Endodermal cell (in vitro differentiated cells): Measurements from ENCODE around the gene DOCK4. TPM values are rescaled to one million over a fixed set of nuclear protein-coding genes. Genes with fewer than 3 reads are reported as not detected.

Experiments used
- DNase-seq: peaks from one replicate; pipeline ENCODE4 v3.0.0-alpha.2; 2017
- H3K27ac ChIP-seq: 2 replicates; pipeline ENCODE4 v1.5.1; 2013; ENCODE audit warnings: mild to moderate bottlenecking, low read depth, low read length, moderate library complexity
- H3K27me3 ChIP-seq: 2 replicates; pipeline ENCODE4 v1.6.1; 2013; ENCODE audit warnings: mild to moderate bottlenecking, low read length, moderate library complexity; ENCODE audit not compliant: insufficient read depth, control insufficient read depth, poor library complexity, severe bottlenecking
- H3K36me3 ChIP-seq: 2 replicates; pipeline ENCODE4 v1.7.0; 2013; ENCODE audit warnings: mild to moderate bottlenecking, low read length, moderate library complexity; ENCODE audit not compliant: control insufficient read depth, insufficient read depth
- H3K4me1 ChIP-seq: one replicate; pipeline ENCODE4 v1.7.0; 2013; ENCODE audit warnings: low read length; ENCODE audit not compliant: control insufficient read depth, insufficient read depth
- H3K4me3 ChIP-seq: 2 replicates; pipeline ENCODE4 v1.5.1; 2013; ENCODE audit warnings: mild to moderate bottlenecking, low read length, moderate library complexity
- H3K9ac ChIP-seq: 2 replicates; pipeline ENCODE4 v1.6.1; 2013; ENCODE audit warnings: mild to moderate bottlenecking, low read length, moderate library complexity; ENCODE audit not compliant: poor library complexity, severe bottlenecking; ENCODE audit errors: extremely low read depth
- H3K9me3 ChIP-seq: 2 replicates; pipeline ENCODE4 v1.6.1; 2013; ENCODE audit warnings: mild to moderate bottlenecking, low read length, moderate library complexity; ENCODE audit not compliant: control insufficient read depth
- H3K27ac Mint-ChIP-seq: 2 replicates; pipeline ENCODE4 v1.8.0; 2020; ENCODE audit warnings: mixed read lengths
- H3K27me3 Mint-ChIP-seq: 2 replicates; pipeline ENCODE4 v1.8.0; 2021; ENCODE audit warnings: mild to moderate bottlenecking, mixed read lengths; ENCODE audit not compliant: insufficient read depth
- H3K36me3 Mint-ChIP-seq: 2 replicates; pipeline ENCODE4 v1.8.0; 2020; ENCODE audit warnings: low read depth, mixed read lengths
- H3K4me1 Mint-ChIP-seq: 2 replicates; pipeline ENCODE4 v1.8.0; 2020; ENCODE audit warnings: mixed read lengths
- H3K4me3 Mint-ChIP-seq: 2 replicates; pipeline ENCODE4 v1.8.0; 2020; ENCODE audit warnings: mild to moderate bottlenecking, moderate library complexity, mixed read lengths
- H3K9me3 Mint-ChIP-seq: 2 replicates; pipeline ENCODE4 v1.8.0; 2020; ENCODE audit warnings: mild to moderate bottlenecking, mixed read lengths
- CTCF ChIP-seq: fragments of 200-600 bp; sonication (generic); conservative IDR thresholded peaks from 2 replicates; pipeline ENCODE4 v1.5.0; 2021; ENCODE audit warnings: antibody characterized with exemption, mild to moderate bottlenecking
- WGBS, 2 experiments: methylation state at CpG; one replicate each; pipeline versions ENCODE4 v1.1.5 to v1.1.7; 2013; ENCODE audit warnings: missing lambda C conversion rate in 2 of 2, mixed read lengths in 1 of 2; ENCODE audit not compliant: insufficient coverage in 1 of 2, insufficient read length in 1 of 2; 5-methylcytosine and 5-hydroxymethylcytosine counted together
- total RNA-seq, 2 donors: library from RNA; stranded (reverse); fragmentation: NEBNext Ultra II Directional in 1 of 2; extraction: Animal tissue kit (Norgen Biotek cat#: 25700) in 1 of 2; gene quantifications; 2 replicates in 1 of 2; 3 replicates in 1 of 2; pipeline ENCODE4 v1.2.1, GENCODE V29; 2021

Gene DOCK4
- total RNA-seq, 2 donors from 2014 or later, result 11.2 to 15.3 TPM

- Histone ChIP-seq H3K36me3 (no peaks in the 10 kb centered on the region), H3K4me3 (no peak overlapping the region), H3K4me1 (no peaks in the 10 kb centered on the region), H3K27ac (no peak overlapping the region), H3K27me3 (no peaks in the 10 kb centered on the region), H3K9ac (no peak overlapping the region), H3K9me3 (peaks cover 2% of the 10 kb centered on the region)
- no peak overlapping the region for H3K4me3 Mint-ChIP-seq
- no peaks in the 10 kb centered on the region for H3K9me3 Mint-ChIP-seq
- H3K36me3 Mint-ChIP-seq, result peaks cover 9% of the 10 kb centered on the region
- no peak for DNase-seq
- TF ChIP-seq CTCF, result no peak
- no peaks in the 10 kb centered on the region for H3K27me3 Mint-ChIP-seq
- WGBS, 2 experiments, result 91 to 100% methylated on average over 2 of the region's 2 CpGs
- peaks cover 17% of the 10 kb centered on the region for H3K4me1 Mint-ChIP-seq
- H3K27ac Mint-ChIP-seq, result no peak overlapping the region
Measured at GRCh38 chr7:111903797-111904196, 302.4 kb downstream of the DOCK4 start.

DNA sequence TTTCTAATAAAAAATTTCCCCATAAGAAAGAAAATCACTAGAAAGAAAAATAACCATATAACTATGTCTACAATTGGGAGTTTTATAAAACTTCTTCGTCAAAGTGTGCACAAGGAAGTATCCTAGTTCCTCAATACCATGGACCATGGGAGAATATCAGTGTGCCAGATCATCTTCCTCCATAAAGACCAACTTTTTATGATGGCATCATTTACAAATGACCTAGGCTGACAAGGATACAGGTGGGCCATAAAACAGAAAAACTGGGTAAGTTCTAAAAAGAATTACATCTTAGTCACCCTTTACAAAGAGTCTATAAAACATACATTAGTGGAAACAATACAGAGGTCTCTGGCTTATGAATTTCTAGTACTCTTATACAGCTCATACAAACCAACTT, 303.2 kb downstream of the DOCK4 start:
- TF ChIP-seq CTCF, result no peak
- no peaks in the 10 kb centered on the region for H3K9me3 Mint-ChIP-seq
- no peaks in the 10 kb centered on the region for H3K27me3 Mint-ChIP-seq
- H3K27ac Mint-ChIP-seq, result no peak overlapping the region
- Histone ChIP-seq H3K4me1 (no peaks in the 10 kb centered on the region), H3K36me3 (no peaks in the 10 kb centered on the region), H3K27me3 (no peaks in the 10 kb centered on the region), H3K4me3 (no peak overlapping the region), H3K9me3 (no peaks in the 10 kb centered on the region), H3K9ac (no peak overlapping the region), H3K27ac (no peak overlapping the region)
- peaks cover 9% of the 10 kb centered on the region for H3K36me3 Mint-ChIP-seq
- H3K4me3 Mint-ChIP-seq, result no peak overlapping the region
- peaks cover 17% of the 10 kb centered on the region for H3K4me1 Mint-ChIP-seq
- 91% methylated on average over 1 of the region's 1 CpG; no CpG with 5 or more reads in 1 of the 2 experiments for WGBS, 2 experiments
- DNase-seq, result no peak

GRCh38 chr7:111900283-111900682, 305.9 kb downstream of the DOCK4 start:
- WGBS, 2 experiments, result 91 to 100% methylated on average over 6 to 7 of the region's 7 CpGs
- Histone ChIP-seq H3K36me3 (no peaks in the 10 kb centered on the region), H3K9ac (no peak overlapping the region), H3K27ac (no peak overlapping the region), H3K27me3 (no peaks in the 10 kb centered on the region), H3K9me3 (no peaks in the 10 kb centered on the region), H3K4me1 (no peaks in the 10 kb centered on the region), H3K4me3 (no peak overlapping the region)
- no peak for DNase-seq
- H3K36me3 Mint-ChIP-seq, result no peaks in the 10 kb centered on the region
- TF ChIP-seq CTCF, result no peak
- no peaks in the 10 kb centered on the region for H3K27me3 Mint-ChIP-seq
- no peak overlapping the region for H3K4me3 Mint-ChIP-seq
- H3K27ac Mint-ChIP-seq, result no peak overlapping the region
- H3K4me1 Mint-ChIP-seq, result peaks cover 17% of the 10 kb centered on the region
- H3K9me3 Mint-ChIP-seq, result no peaks in the 10 kb centered on the region
